Stimulated activated CD8-positive, alpha-beta memory T cell treated with anti-CD3 and anti-CD28 coated beads, Interleukin-12 subunit alpha, Interleukin-12 subunit beta, amount 100 ng/mL, for 4 hours (primary cell): ENCODE data around the gene SYT14.
"Not testable (repeated sequence)": the region's sequence is repeated elsewhere in the genome, so short reads cannot be mapped to it uniquely, and the experiment has no call there.

ENCODE experiments used
- DNase-seq: peaks from one replicate; pipeline ENCODE4 v3.0.0-alpha.2; 2020; ENCODE audit warnings: low read depth

The SYT14 gene

GRCh38 chr1:210123383-210123782 is 185.4 kb downstream of the SYT14 start:
- no peak for DNase-seq

GRCh38 chr1:210123924-210124589 is 186.0 kb downstream of the SYT14 start:
- DNase-seq, result no peak

GRCh38 chr1:210124736-210125135 is 186.7 kb downstream of the SYT14 start:
- no peak for DNase-seq

- no peak for DNase-seq
Measured at GRCh38 chr1:210125143-210125542, 187.1 kb downstream of the SYT14 start.

GRCh38 chr1:210129092-210129491 is 191.1 kb downstream of the SYT14 start:
- no peak for DNase-seq

GRCh38 chr1:210129759-210130158 is 191.7 kb downstream of the SYT14 start:
- no peak for DNase-seq

GRCh38 chr1:210132582-210132981 is 194.6 kb downstream of the SYT14 start:
- DNase-seq, result no peak

- no peak for DNase-seq
Measured at GRCh38 chr1:210143465-210144062, 205.5 kb downstream of the SYT14 start.

- no peak for DNase-seq
Measured at GRCh38 chr1:210144736-210145135, 206.7 kb downstream of the SYT14 start.

- no peak for DNase-seq
Measured at GRCh38 chr1:210151052-210151672, 213.1 kb downstream of the SYT14 start.

GRCh38 chr1:210159211-210159610 is 221.2 kb downstream of the SYT14 start:
- no peak for DNase-seq

GRCh38 chr1:210170220-210170619 is 232.2 kb downstream of the SYT14 start:
- DNase-seq, result no peak

- no peak for DNase-seq
Measured at GRCh38 chr1:210174133-210174532, 236.1 kb downstream of the SYT14 start.

GRCh38 chr1:210185063-210185462 is 247.0 kb downstream of the SYT14 start:
- DNase-seq, result no peak

- DNase-seq, result not testable (repeated sequence)
Measured at GRCh38 chr1:210187849-210188606, 250.0 kb downstream of the SYT14 start.

GRCh38 chr1:210189426-210189825 is 251.4 kb downstream of the SYT14 start:
- DNase-seq, result no peak

GRCh38 chr1:210195635-210196160 is 257.7 kb downstream of the SYT14 start:
- DNase-seq, result no peak

- not testable (repeated sequence) for DNase-seq
Measured at GRCh38 chr1:210196266-210196665, 258.2 kb downstream of the SYT14 start.

- DNase-seq, result no peak
Measured at GRCh38 chr1:210198840-210199239, 260.8 kb downstream of the SYT14 start.

GRCh38 chr1:210200124-210200736 is 262.2 kb downstream of the SYT14 start:
- no peak for DNase-seq

GRCh38 chr1:210201681-210202080 is 263.7 kb downstream of the SYT14 start:
- DNase-seq, result no peak
